Measurements from ENCODE around the gene STAG3. TPM values are rescaled to one million over a fixed set of nuclear protein-coding genes. Genes with fewer than 3 reads are reported as not detected.

The STAG3 gene
- total and polyA plus RNA-seq, 4 donors, result 2.0 to 2.8 (median 2.1) TPM

DNA sequence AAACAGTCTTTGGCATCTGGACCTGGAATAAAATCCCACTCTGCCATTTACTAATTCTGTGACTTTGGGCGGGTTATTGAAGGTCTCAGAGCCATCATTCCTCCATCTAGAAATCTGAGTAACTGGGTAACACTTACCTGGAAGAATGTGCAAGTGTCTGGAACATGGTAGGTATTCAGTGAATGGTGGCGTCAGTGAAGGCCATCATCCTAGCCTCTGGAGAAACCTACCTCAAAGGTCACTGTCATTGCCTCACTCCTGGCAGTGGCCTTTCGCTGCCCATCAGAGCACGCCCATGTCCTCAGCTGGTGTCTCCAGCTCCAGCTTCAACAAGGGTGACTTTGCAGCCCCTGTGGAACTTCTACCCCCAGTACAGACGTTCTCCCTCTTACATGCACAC, 13.8 kb upstream of the STAG3 start:
- Histone ChIP-seq H3K4me1 (ENCODE audit: control insufficient read depth in 5 of 5, insufficient read depth in 5 of 5, low read length in 5 of 5) (peaks cover 0 to 27% (median 3%) of the 10 kb centered on the region in 5 donors), H3K27me3 (ENCODE audit: control insufficient read depth in 3 of 3, insufficient read depth in 3 of 3, low read length in 2 of 3) (peaks cover 0 to 4% (median 0%) of the 10 kb centered on the region in 3 donors), H3K4me3 (no peak overlapping the region), H3K36me3 (ENCODE audit: control insufficient read depth in 4 of 4, insufficient read depth in 4 of 4, low read length in 4 of 4) (peaks cover 0 to 9% (median 0%) of the 10 kb centered on the region in 4 donors), H3K9me3 (ENCODE audit: control insufficient read depth in 4 of 4, insufficient read depth in 3 of 4, low read length in 3 of 4) (no peaks in the 10 kb centered on the region), H3K9ac (ENCODE audit: insufficient read depth in 1 of 2, low read length in 2 of 2) (no peak overlapping the region), H3K27ac (ENCODE audit: low read depth in 1 of 2, low read length in 1 of 2) (no peak overlapping the region)
- WGBS, 2 donors, result 89 to 97% methylated on average over 5 of the region's 5 CpGs
- no peak for DNase-seq
- TF ChIP-seq, protein P1, sequence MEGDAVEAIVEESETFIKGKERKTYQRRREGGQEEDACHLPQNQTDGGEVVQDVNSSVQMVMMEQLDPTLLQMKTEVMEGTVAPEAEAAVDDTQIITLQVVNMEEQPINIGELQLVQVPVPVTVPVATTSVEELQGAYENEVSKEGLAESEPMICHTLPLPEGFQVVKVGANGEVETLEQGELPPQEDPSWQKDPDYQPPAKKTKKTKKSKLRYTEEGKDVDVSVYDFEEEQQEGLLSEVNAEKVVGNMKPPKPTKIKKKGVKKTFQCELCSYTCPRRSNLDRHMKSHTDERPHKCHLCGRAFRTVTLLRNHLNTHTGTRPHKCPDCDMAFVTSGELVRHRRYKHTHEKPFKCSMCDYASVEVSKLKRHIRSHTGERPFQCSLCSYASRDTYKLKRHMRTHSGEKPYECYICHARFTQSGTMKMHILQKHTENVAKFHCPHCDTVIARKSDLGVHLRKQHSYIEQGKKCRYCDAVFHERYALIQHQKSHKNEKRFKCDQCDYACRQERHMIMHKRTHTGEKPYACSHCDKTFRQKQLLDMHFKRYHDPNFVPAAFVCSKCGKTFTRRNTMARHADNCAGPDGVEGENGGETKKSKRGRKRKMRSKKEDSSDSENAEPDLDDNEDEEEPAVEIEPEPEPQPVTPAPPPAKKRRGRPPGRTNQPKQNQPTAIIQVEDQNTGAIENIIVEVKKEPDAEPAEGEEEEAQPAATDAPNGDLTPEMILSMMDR (IDR thresholded peaks at IDR 0.05; ENCODE audit: control extremely low read depth, extremely low read depth), result no peak
- no peak for ATAC-seq (ENCODE audit: insufficient read depth, low FRiP score)

DNA sequence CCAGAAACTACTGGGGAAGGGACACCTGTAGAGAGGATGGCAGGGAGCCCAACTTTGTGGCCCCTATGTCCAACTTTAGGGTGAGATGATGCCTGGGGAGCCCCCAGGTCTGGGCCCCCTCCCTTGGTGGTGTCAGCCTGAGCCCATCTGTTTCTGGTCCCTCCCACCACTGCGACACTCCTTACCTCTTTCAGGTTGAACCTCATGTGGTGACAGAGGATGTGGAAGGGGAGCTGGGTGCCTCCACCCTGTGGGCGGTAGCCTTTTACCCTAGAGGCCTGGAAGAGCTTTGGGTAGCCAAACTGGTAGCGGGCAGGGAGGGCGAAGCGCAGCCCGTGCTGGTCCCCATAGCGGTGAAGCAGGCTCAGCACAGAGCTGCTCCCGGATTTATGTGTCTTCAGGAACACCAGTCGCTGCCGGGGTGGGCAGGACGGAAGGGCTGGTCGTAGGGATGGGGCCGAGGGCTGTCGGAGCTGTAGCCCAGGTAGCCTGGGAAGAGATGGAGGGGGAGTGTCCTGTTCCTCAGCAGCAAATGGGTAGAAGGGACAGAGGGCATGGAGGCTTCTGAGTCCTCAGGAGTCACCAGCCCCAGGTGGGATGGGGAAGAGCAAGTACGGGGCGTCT, 11.3 kb upstream of the STAG3 start:
- Histone ChIP-seq H3K36me3 (ENCODE audit: control insufficient read depth in 4 of 4, insufficient read depth in 4 of 4, low read length in 4 of 4) (peaks cover 0 to 4% (median 0%) of the 10 kb centered on the region in 4 donors), H3K27ac (ENCODE audit: low read depth in 1 of 2, low read length in 1 of 2) (no peak overlapping the region), H3K4me3 (no peak overlapping the region), H3K4me1 (ENCODE audit: control insufficient read depth in 5 of 5, insufficient read depth in 5 of 5, low read length in 5 of 5) (peaks cover 0 to 25% (median 3%) of the 10 kb centered on the region in 5 donors), H3K9me3 (ENCODE audit: control insufficient read depth in 4 of 4, insufficient read depth in 3 of 4, low read length in 3 of 4) (no peaks in the 10 kb centered on the region), H3K27me3 (ENCODE audit: control insufficient read depth in 3 of 3, insufficient read depth in 3 of 3, low read length in 2 of 3) (peaks cover 0 to 4% (median 0%) of the 10 kb centered on the region in 3 donors), H3K9ac (ENCODE audit: insufficient read depth in 1 of 2, low read length in 2 of 2) (no peak overlapping the region)
- TF ChIP-seq, protein P1 (IDR thresholded peaks at IDR 0.05; ENCODE audit: control extremely low read depth, extremely low read depth), result no peak
- ATAC-seq (ENCODE audit: insufficient read depth, low FRiP score) (no peak), DNase-seq (no peak)
- 63 to 73% methylated on average over 16 of the region's 16 CpGs for WGBS, 2 donors

DNA sequence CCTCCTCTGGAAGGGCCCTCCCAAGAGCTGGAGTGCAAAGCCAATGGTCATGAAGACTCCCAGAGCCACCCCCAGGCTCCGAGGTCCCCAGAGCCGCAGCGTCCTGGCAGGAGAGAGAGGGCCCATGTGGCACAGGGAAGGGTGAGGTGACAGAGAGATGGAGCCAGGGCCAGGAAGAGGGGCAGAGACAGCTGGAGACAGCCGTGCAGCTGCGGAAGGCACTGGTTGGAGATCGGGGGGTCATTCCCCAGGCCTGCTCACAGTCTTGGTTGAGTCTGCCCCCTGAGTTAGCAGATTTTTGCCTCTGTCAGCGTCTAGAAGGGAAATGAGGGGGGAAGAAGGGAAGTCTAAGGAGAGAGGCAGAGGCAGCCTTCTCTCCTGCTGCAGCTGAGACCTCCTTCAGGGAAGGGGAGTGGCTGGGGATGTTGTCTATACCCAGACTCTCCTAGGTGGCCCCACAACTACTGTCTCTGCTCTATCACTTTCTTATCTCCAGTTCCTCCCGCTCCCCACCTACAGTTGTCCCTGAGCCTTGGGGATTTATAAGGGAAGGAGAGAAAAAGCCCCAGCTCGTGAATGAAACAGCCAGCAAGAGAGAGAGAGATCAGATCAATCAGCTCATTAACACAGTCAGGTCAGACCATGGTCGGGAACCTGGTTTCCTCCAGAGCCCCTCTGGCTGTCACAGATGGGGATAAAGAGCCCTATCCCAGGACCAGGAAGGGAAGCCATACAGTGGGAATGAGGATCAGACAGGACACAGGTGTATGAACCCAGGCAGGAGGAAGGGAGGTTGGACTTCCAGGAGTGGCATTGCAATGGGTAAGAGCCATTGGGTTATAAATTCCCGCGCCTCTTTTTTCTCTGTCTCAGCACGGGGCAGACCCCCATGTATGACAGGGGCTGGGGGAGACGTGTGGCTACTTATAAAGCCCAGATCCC, 10.5 kb upstream of the STAG3 start:
- H3K4me1 ChIP-seq (ENCODE audit: control insufficient read depth in 5 of 5, insufficient read depth in 5 of 5, low read length in 5 of 5), result peaks cover 0 to 25% (median 3%) of the 10 kb centered on the region in 5 donors
- no peak overlapping the region for H3K27ac ChIP-seq (ENCODE audit: low read depth in 1 of 2, low read length in 1 of 2)
- DNase-seq (peak in 2 of 3 donors; percentile 64 to 72), ATAC-seq (ENCODE audit: insufficient read depth, low FRiP score) (no peak)
- H3K27me3 ChIP-seq (ENCODE audit: control insufficient read depth in 3 of 3, insufficient read depth in 3 of 3, low read length in 2 of 3), result peaks cover 0 to 4% (median 0%) of the 10 kb centered on the region in 3 donors
- H3K9me3 ChIP-seq (ENCODE audit: control insufficient read depth in 4 of 4, insufficient read depth in 3 of 4, low read length in 3 of 4), result no peaks in the 10 kb centered on the region
- TF ChIP-seq, protein P1 (IDR thresholded peaks at IDR 0.05; ENCODE audit: control extremely low read depth, extremely low read depth), result no peak
- H3K4me3 ChIP-seq, result no peak overlapping the region
- H3K36me3 ChIP-seq (ENCODE audit: control insufficient read depth in 4 of 4, insufficient read depth in 4 of 4, low read length in 4 of 4), result peaks cover 0 to 4% (median 0%) of the 10 kb centered on the region in 4 donors
- WGBS, 2 donors, result 26 to 33% methylated on average over 14 of the region's 14 CpGs
- peak overlapping the region in 1 of 2 donors; percentile 63 for H3K9ac ChIP-seq (ENCODE audit: insufficient read depth in 1 of 2, low read length in 2 of 2)
